Measurements from ENCODE around the gene DYRK4.
"Not testable (repeated sequence)": the region's sequence is repeated elsewhere in the genome, so short reads cannot be mapped to it uniquely, and the experiment has no call there.

Gene DYRK4

GRCh38 chr12:4562034-4562657, at the start of gene DYRK4:
Gene DYRK4, plus strand, starts transcription at chr12:4562208. Its CDS starts 38 bp downstream, at chr12:4562246.
- peak; percentile 52 for DNase-seq

- DNase-seq, result no peak
Observed at GRCh38 chr12:4518106-4518728, 43.8 kb upstream of the DYRK4 start.

GRCh38 chr12:4523443-4523842, 38.6 kb upstream of the DYRK4 start:
- DNase-seq, result not testable (repeated sequence)

GRCh38 chr12:4526923-4527546, 35.0 kb upstream of the DYRK4 start:
- DNase-seq, result no peak

GRCh38 chr12:4530160-4530559, 31.8 kb upstream of the DYRK4 start:
- DNase-seq, result no peak

GRCh38 chr12:4530982-4531586, 30.9 kb upstream of the DYRK4 start:
- DNase-seq, result no peak

GRCh38 chr12:4535092-4535491, 26.9 kb upstream of the DYRK4 start:
- DNase-seq, result no peak

GRCh38 chr12:4535871-4536270, 26.1 kb upstream of the DYRK4 start:
- no peak for DNase-seq

- peak; percentile 96 for DNase-seq
Observed at GRCh38 chr12:4538207-4539160, 23.5 kb upstream of the DYRK4 start, which contains the start of gene RAD51AP1. Gene RAD51AP1, plus strand, starts transcription at chr12:4538890. Its CDS starts 50 bp downstream, at chr12:4538940.

GRCh38 chr12:4539167-4539870, 22.7 kb upstream of the DYRK4 start:
- DNase-seq, result no peak

- DNase-seq, result no peak
Observed at GRCh38 chr12:4540170-4540569, 21.8 kb upstream of the DYRK4 start.

- no peak for DNase-seq
Observed at GRCh38 chr12:4540638-4541037, 21.4 kb upstream of the DYRK4 start.

- no peak for DNase-seq
Observed at GRCh38 chr12:4545195-4545594, 16.8 kb upstream of the DYRK4 start.

- no peak for DNase-seq
Observed at GRCh38 chr12:4552191-4552590, 9.8 kb upstream of the DYRK4 start.

- DNase-seq, result no peak
Observed at GRCh38 chr12:4553943-4554342, 8.1 kb upstream of the DYRK4 start.

- no peak for DNase-seq
Observed at GRCh38 chr12:4555804-4556203, 6.2 kb upstream of the DYRK4 start.

- no peak for DNase-seq
Observed at GRCh38 chr12:4556735-4557530, 5.1 kb upstream of the DYRK4 start.

- no peak for DNase-seq
Observed at GRCh38 chr12:4557586-4557985, 4.4 kb upstream of the DYRK4 start.

- no peak for DNase-seq
Observed at GRCh38 chr12:4558171-4558570, 3.8 kb upstream of the DYRK4 start.

- no peak for DNase-seq
Observed at GRCh38 chr12:4563336-4563735, 1.3 kb downstream of the DYRK4 start.

GRCh38 chr12:4564818-4565217, 2.8 kb downstream of the DYRK4 start:
- no peak for DNase-seq
